ENCODE results near the gene TMEM204. TPM values are rescaled to one million over a fixed set of nuclear protein-coding genes. Genes with fewer than 3 reads are reported as not detected.

The TMEM204 gene
- total and polyA plus RNA-seq, 9 donors, result 6.5 to 35.5 (median 13.8) TPM

GRCh38 chr16:1540556-1540855, 7.0 kb downstream of the TMEM204 start:
- Histone ChIP-seq H3K4me3 (no peak overlapping the region), H3K36me3 (no peaks in the 10 kb centered on the region), H3K27me3 (no peaks in the 10 kb centered on the region), H3K27ac (no peak overlapping the region), H3K9me3 (no peaks in the 10 kb centered on the region), H3K4me1 (ENCODE audit: insufficient read depth) (peaks cover 8% of the 10 kb centered on the region)
- WGBS, 3 donors, result 80 to 90% (median 83%) methylated on average over 8 of the region's 8 CpGs
- no peak for TF ChIP-seq CTCF (IDR thresholded peaks at IDR 0.05)
- TF ChIP-seq EP300 (IDR thresholded peaks at IDR 0.05), result no peak
- no peak for TF ChIP-seq POLR2A (IDR thresholded peaks at IDR 0.05)
- no peak for DNase-seq
- intact Hi-C loops (cut with DNase I), result no loop called here

GRCh38 chr16:1541293-1542165, 8.1 kb downstream of the TMEM204 start:
- no peak for DNase-seq
- H3K4me1 ChIP-seq (ENCODE audit: insufficient read depth), result peaks cover 11% of the 10 kb centered on the region
- no peak for TF ChIP-seq EP300 (IDR thresholded peaks at IDR 0.05)
- no peak for TF ChIP-seq CTCF (IDR thresholded peaks at IDR 0.05)
- TF ChIP-seq POLR2A (IDR thresholded peaks at IDR 0.05), result no peak
- 84 to 85% (median 84%) methylated on average over 41 of the region's 41 CpGs for WGBS, 3 donors
- H3K27ac ChIP-seq, result no peak overlapping the region
- intact Hi-C loops (cut with DNase I), result no loop called here
- no peaks in the 10 kb centered on the region for H3K36me3 ChIP-seq
- no peaks in the 10 kb centered on the region for H3K9me3 ChIP-seq
- no peak overlapping the region for H3K4me3 ChIP-seq
- no peaks in the 10 kb centered on the region for H3K27me3 ChIP-seq

GRCh38 chr16:1542166-1542500, 8.7 kb downstream of the TMEM204 start:
- intact Hi-C loops (cut with DNase I), result no loop called here
- Histone ChIP-seq H3K36me3 (no peaks in the 10 kb centered on the region), H3K4me3 (no peak overlapping the region), H3K9me3 (no peaks in the 10 kb centered on the region), H3K4me1 (ENCODE audit: insufficient read depth) (peaks cover 11% of the 10 kb centered on the region), H3K27ac (no peak overlapping the region), H3K27me3 (no peaks in the 10 kb centered on the region)
- 76 to 100% (median 86%) methylated on average over 2 of the region's 2 CpGs for WGBS, 3 donors
- no peak for TF ChIP-seq POLR2A (IDR thresholded peaks at IDR 0.05)
- TF ChIP-seq CTCF (IDR thresholded peaks at IDR 0.05), result no peak
- TF ChIP-seq EP300 (IDR thresholded peaks at IDR 0.05), result no peak
- no peak for DNase-seq

- peaks cover 11% of the 10 kb centered on the region for H3K4me1 ChIP-seq (ENCODE audit: insufficient read depth)
- WGBS, 3 donors, result 87 to 90% (median 87%) methylated on average over 18 of the region's 18 CpGs
- no peak for DNase-seq
- no peak overlapping the region for H3K4me3 ChIP-seq
- no peaks in the 10 kb centered on the region for H3K27me3 ChIP-seq
- no peaks in the 10 kb centered on the region for H3K9me3 ChIP-seq
- TF ChIP-seq EP300 (IDR thresholded peaks at IDR 0.05), result no peak
- H3K27ac ChIP-seq, result no peak overlapping the region
- intact Hi-C loops (cut with DNase I), result no loop called here
- H3K36me3 ChIP-seq, result no peaks in the 10 kb centered on the region
These were observed 9.1 kb downstream of the TMEM204 start for GRCh38 chr16:1542533-1542932.

GRCh38 chr16:1543085-1543896, 9.8 kb downstream of the TMEM204 start:
- H3K27me3 ChIP-seq, result no peaks in the 10 kb centered on the region
- intact Hi-C loops (cut with DNase I), result no loop called here
- DNase-seq, result peak in 1 of 5 donors; percentile 37
- 41 to 55% (median 49%) methylated on average over 30 of the region's 30 CpGs for WGBS, 3 donors
- TF ChIP-seq CTCF (IDR thresholded peaks at IDR 0.05), result no peak
- no peak for TF ChIP-seq POLR2A (IDR thresholded peaks at IDR 0.05)
- no peak for TF ChIP-seq EP300 (IDR thresholded peaks at IDR 0.05)
- H3K9me3 ChIP-seq, result no peaks in the 10 kb centered on the region
- H3K4me1 ChIP-seq (ENCODE audit: insufficient read depth), result peaks cover 11% of the 10 kb centered on the region
- H3K4me3 ChIP-seq, result no peak overlapping the region
- no peaks in the 10 kb centered on the region for H3K36me3 ChIP-seq
- H3K27ac ChIP-seq, result no peak overlapping the region

All from ovary (tissue), 9 donors.